ENCODE data around the gene SUSD3.

Gene SUSD3

GRCh38 chr9:93065135-93065720 is 6.7 kb downstream of the SUSD3 start:
- no peaks in the 10 kb centered on the region for H3K27me3 ChIP-seq (ENCODE audit: insufficient read depth, low read depth, severe bottlenecking)
- H3K27ac ChIP-seq = no peak overlapping the region
- no peak for TF ChIP-seq CTCF (IDR thresholded peaks at IDR 0.05; ENCODE audit: low read depth, low read length)
- no peak overlapping the region for H3K4me3 ChIP-seq (ENCODE audit: low read depth, low read length)
- no peaks in the 10 kb centered on the region for H3K36me3 ChIP-seq
- DNase-seq = no peak
- H3K9me3 ChIP-seq (ENCODE audit: severe bottlenecking) = no peaks in the 10 kb centered on the region

GRCh38 chr9:93066978-93067603 is 8.6 kb downstream of the SUSD3 start:
- Histone ChIP-seq H3K36me3 (no peaks in the 10 kb centered on the region), H3K27ac (no peak overlapping the region), H3K27me3 (ENCODE audit: insufficient read depth, low read depth, severe bottlenecking) (no peaks in the 10 kb centered on the region), H3K9me3 (ENCODE audit: severe bottlenecking) (no peaks in the 10 kb centered on the region), H3K4me3 (ENCODE audit: low read depth, low read length) (no peak overlapping the region)
- TF ChIP-seq CTCF (IDR thresholded peaks at IDR 0.05; ENCODE audit: low read depth, low read length) = no peak
- DNase-seq = no peak

GRCh38 chr9:93068956-93069355 is 10.5 kb downstream of the SUSD3 start:
- Histone ChIP-seq H3K36me3 (no peaks in the 10 kb centered on the region), H3K4me3 (ENCODE audit: low read depth, low read length) (no peak overlapping the region), H3K27ac (no peak overlapping the region), H3K9me3 (ENCODE audit: severe bottlenecking) (no peaks in the 10 kb centered on the region), H3K27me3 (ENCODE audit: insufficient read depth, low read depth, severe bottlenecking) (no peaks in the 10 kb centered on the region)
- TF ChIP-seq CTCF (IDR thresholded peaks at IDR 0.05; ENCODE audit: low read depth, low read length) = no peak
- no peak for DNase-seq

- DNase-seq = no peak
- Histone ChIP-seq H3K27me3 (ENCODE audit: insufficient read depth, low read depth, severe bottlenecking) (no peaks in the 10 kb centered on the region), H3K9me3 (ENCODE audit: severe bottlenecking) (no peaks in the 10 kb centered on the region), H3K4me3 (ENCODE audit: low read depth, low read length) (no peak overlapping the region), H3K27ac (no peak overlapping the region), H3K36me3 (no peaks in the 10 kb centered on the region)
- no peak for TF ChIP-seq CTCF (IDR thresholded peaks at IDR 0.05; ENCODE audit: low read depth, low read length)
Observed at GRCh38 chr9:93071464-93071863, 13.0 kb downstream of the SUSD3 start.

- Histone ChIP-seq H3K4me3 (ENCODE audit: low read depth, low read length) (no peak overlapping the region), H3K27me3 (ENCODE audit: insufficient read depth, low read depth, severe bottlenecking) (no peaks in the 10 kb centered on the region), H3K27ac (no peak overlapping the region), H3K9me3 (ENCODE audit: severe bottlenecking) (no peaks in the 10 kb centered on the region), H3K36me3 (no peaks in the 10 kb centered on the region)
- no peak for TF ChIP-seq CTCF (IDR thresholded peaks at IDR 0.05; ENCODE audit: low read depth, low read length)
- DNase-seq = no peak
Observed at GRCh38 chr9:93072383-93072795, 13.9 kb downstream of the SUSD3 start.

Measured in WERI-Rb-1 (cell line).